Activated CD4-positive, alpha-beta T cell treated with anti-CD3 and anti-CD28 coated beads for 36 hours (primary cell): ENCODE data around the gene CLCN6. TPM values are rescaled to one million over a fixed set of nuclear protein-coding genes. Genes with fewer than 3 reads are reported as not detected.

Source experiments
- ATAC-seq: fragments of 200-7000 bp; cut with Tn5 transposase; one replicate; pipeline ENCODE4 v1.10.0; 2021; ENCODE audit warnings: mild to moderate bottlenecking, moderate library complexity
- CTCF ChIA-PET: fragments of 350-600 bp; sonication (Branson Sonifier 250); formaldehyde crosslinking; loops from one replicate; lab custom pipeline; 2021; ENCODE audit warnings: antibody characterized with exemption; lab: Charles Lee
- POLR2A ChIA-PET: fragments of 350-600 bp; sonication (Branson Sonifier 250); formaldehyde crosslinking; loops from one replicate; lab custom pipeline; 2021; ENCODE audit warnings: antibody characterized with exemption, inconsistent platforms; lab: Charles Lee
- DNase-seq: peaks from one replicate; pipeline ENCODE4 v3.0.0-alpha.2; 2020
- H3K27ac Mint-ChIP-seq: one replicate; pipeline ENCODE4 v1.8.0; 2021; ENCODE audit warnings: mixed read lengths
- H3K27me3 Mint-ChIP-seq: one replicate; pipeline ENCODE4 v1.8.0; 2021; ENCODE audit warnings: mixed read lengths
- H3K36me3 Mint-ChIP-seq: one replicate; pipeline ENCODE4 v1.8.0; 2021; ENCODE audit warnings: low read depth, mixed read lengths
- H3K4me1 Mint-ChIP-seq: one replicate; pipeline ENCODE4 v1.8.0; 2021; ENCODE audit warnings: mixed read lengths
- H3K4me3 Mint-ChIP-seq: one replicate; pipeline ENCODE4 v1.8.0; 2021; ENCODE audit warnings: mild to moderate bottlenecking, moderate library complexity, mixed read lengths
- H3K9me3 Mint-ChIP-seq: one replicate; pipeline ENCODE4 v1.8.0; 2021; ENCODE audit warnings: low read depth, mixed read lengths
- intact Hi-C, 2 experiments: fragments of 100-400 bp; cut with DNase I in 1 of 2; cut with micrococcal nuclease in 1 of 2; formaldehyde crosslinking; loops; one replicate each; pipeline versions ENCODE4 v1.14.2 to v1.15.1; 2022 to 2024; cut with DNase I, micrococcal nuclease
- total RNA-seq, 2 experiments: library from RNA; stranded (reverse); gene quantifications; one replicate each; pipeline ENCODE4 v1.2.3, GENCODE V29; 2021

The CLCN6 gene
- total RNA-seq, 2 experiments from 2014 or later, result 9.4 to 9.5 TPM

DNA sequence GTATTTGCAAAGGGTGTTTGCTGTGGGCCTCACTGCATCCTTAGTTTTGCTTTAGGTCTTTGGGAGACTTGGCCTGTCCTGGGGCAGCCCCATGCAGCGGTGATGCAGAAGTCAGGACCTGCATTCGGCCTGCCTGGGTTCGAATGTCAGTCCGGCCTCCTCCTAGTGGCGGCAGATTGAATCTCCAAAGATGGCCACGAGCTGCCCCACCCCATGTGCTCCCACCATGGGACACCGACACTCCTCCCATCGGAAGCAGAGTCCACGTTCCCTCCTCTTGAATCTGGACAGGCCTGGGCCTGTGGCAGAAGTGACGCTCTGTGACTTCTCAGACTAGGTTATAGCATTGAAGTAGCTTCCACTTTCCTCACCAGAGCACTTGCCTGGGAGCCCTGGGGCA, 69.1 kb downstream of the CLCN6 start:
- ChIA-PET POLR2A (no interaction called here), CTCF (no interaction called here)
- no peaks in the 10 kb centered on the region for H3K36me3 Mint-ChIP-seq
- intact Hi-C loops, result no loop called here
- no peak overlapping the region for H3K4me3 Mint-ChIP-seq
- no peak overlapping the region for H3K27ac Mint-ChIP-seq
- no peaks in the 10 kb centered on the region for H3K4me1 Mint-ChIP-seq
- no peaks in the 10 kb centered on the region for H3K27me3 Mint-ChIP-seq
- DNase-seq, result no peak
- no peak for ATAC-seq
- H3K9me3 Mint-ChIP-seq, result no peaks in the 10 kb centered on the region

DNA sequence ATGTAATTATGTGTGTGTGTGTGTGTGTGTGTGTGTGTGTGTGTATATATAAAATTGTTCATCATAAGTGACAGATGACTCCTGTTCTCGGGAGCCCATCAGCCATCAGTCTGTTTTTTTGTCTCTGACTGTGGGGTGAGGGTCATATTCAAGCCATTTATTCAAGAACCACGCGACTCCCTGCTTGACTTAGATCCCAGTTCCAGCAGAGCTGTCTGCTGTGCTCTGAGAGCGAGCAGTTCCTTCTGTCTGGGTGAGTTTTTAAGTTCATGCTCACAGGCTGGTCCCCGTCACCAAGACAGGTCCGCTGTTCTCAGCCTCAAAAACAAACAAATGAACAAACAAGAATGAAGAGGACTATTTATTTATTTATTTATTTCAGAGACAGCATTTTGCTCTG, 71.1 kb downstream of the CLCN6 start:
- intact Hi-C loops, result no loop called here
- ChIA-PET POLR2A (no interaction called here), CTCF (no interaction called here)
- Mint-ChIP-seq H3K9me3 (no peaks in the 10 kb centered on the region), H3K4me1 (no peaks in the 10 kb centered on the region), H3K4me3 (no peak overlapping the region), H3K27me3 (peaks cover under 1% of the 10 kb centered on the region), H3K36me3 (no peaks in the 10 kb centered on the region), H3K27ac (no peak overlapping the region)
- DNase-seq (no peak), ATAC-seq (no peak)

GRCh38 chr1:11878081-11878890, 72.3 kb downstream of the CLCN6 start:
- CTCF ChIA-PET, result interaction anchor here (0.6 kb wide), 1 partner anchor 304 kb away, joined by 3 read pairs; no protein-coding TSS in a partner anchor
- H3K4me1 Mint-ChIP-seq, result no peaks in the 10 kb centered on the region

GRCh38 chr1:11878891-11879190, 72.8 kb downstream of the CLCN6 start:
- ATAC-seq (no peak), DNase-seq (no peak)
- intact Hi-C loops, result no loop called here
- H3K9me3 Mint-ChIP-seq, result no peaks in the 10 kb centered on the region
- H3K4me3 Mint-ChIP-seq, result no peak overlapping the region
- no peak overlapping the region for H3K27ac Mint-ChIP-seq
- CTCF ChIA-PET, result no interaction called here
- POLR2A ChIA-PET, result no interaction called here
- H3K27me3 Mint-ChIP-seq, result peaks cover 2% of the 10 kb centered on the region
- H3K36me3 Mint-ChIP-seq, result no peaks in the 10 kb centered on the region
- H3K4me1 Mint-ChIP-seq, result no peaks in the 10 kb centered on the region

More at GRCh38 chr1:11878081-11878890, 72.3 kb downstream of the CLCN6 start:
- Mint-ChIP-seq H3K9me3 (no peaks in the 10 kb centered on the region), H3K4me3 (no peak overlapping the region), H3K27me3 (peaks cover 2% of the 10 kb centered on the region), H3K27ac (no peak overlapping the region), H3K36me3 (no peaks in the 10 kb centered on the region)
- POLR2A ChIA-PET, result no interaction called here
- DNase-seq, result no peak
- intact Hi-C loops, result no loop called here
- no peak for ATAC-seq

DNA sequence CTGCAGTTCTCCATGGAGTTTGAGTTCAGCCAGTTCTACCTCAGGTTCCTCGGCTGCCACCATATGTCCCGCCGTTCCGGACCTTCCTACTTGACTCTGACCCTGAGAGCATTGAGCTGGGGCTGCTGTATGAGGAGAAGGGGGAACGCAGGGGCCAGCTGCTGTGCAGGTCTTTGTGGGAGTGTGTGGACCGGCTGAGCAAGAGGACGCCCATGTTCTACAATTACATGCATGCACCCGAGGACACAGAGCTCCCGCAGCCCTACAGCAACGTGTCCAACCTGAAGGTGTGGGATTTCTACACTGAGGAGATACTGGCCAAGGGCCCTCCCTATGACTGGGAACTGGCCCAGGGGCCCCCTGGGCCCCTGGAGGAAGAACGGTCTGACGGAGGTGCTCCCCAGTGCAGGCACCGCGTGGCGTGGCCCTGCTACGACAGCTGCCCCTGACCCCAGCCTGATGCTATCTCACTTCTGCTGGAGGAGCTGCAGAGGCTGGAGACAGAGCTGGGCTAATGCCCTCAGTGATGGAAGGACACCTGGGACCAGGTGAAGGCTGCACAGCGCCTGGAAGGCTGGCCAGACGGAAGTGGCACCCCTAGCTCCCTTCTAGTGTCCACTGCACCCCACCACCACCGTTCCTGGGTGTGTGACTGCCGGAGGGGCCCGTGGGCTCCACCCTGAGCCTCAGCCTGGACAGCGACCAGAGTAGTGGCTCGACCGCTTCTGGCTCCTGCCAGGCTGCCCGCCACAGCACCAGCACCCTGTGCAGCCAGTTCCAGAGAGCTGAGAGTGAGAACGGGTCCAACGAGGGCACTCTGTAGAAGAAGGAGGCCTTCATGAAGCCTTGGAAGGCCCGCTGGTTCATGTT, 73.6 kb downstream of the CLCN6 start:
- CTCF ChIA-PET, result interaction anchor here (1.1 kb wide), 1 partner anchor 12 kb away, joined by 3 read pairs; no protein-coding TSS in a partner anchor
- DNase-seq, result no peak
- intact Hi-C loops, result no loop called here

GRCh38 chr1:11880181-11880575, 74.2 kb downstream of the CLCN6 start:
- Mint-ChIP-seq H3K4me1 (no peaks in the 10 kb centered on the region), H3K27me3 (peaks cover 2% of the 10 kb centered on the region), H3K36me3 (no peaks in the 10 kb centered on the region), H3K9me3 (no peaks in the 10 kb centered on the region), H3K4me3 (no peak overlapping the region), H3K27ac (no peak overlapping the region)
- ATAC-seq (no peak), DNase-seq (no peak)
- CTCF ChIA-PET, result interaction anchor here (0.6 to 1.1 kb wide), 3 partner anchors 12 to 965 kb away, joined by 3 read pairs; no protein-coding TSS in a partner anchor
- POLR2A ChIA-PET, result interaction anchor here (0.7 kb wide), 1 partner anchor 29 kb away, joined by 4 read pairs; no protein-coding TSS in a partner anchor
- intact Hi-C loops, result no loop called here

More for the DNA sequence above, 73.6 kb downstream of the CLCN6 start:
- Mint-ChIP-seq H3K36me3 (no peaks in the 10 kb centered on the region), H3K9me3 (no peaks in the 10 kb centered on the region), H3K4me1 (no peaks in the 10 kb centered on the region), H3K27ac (no peak overlapping the region), H3K4me3 (no peak overlapping the region), H3K27me3 (peaks cover 2% of the 10 kb centered on the region)
- no peak for ATAC-seq
- POLR2A ChIA-PET, result interaction anchor here (0.7 kb wide), 1 partner anchor 30 kb away, joined by 4 read pairs; no protein-coding TSS in a partner anchor

DNA sequence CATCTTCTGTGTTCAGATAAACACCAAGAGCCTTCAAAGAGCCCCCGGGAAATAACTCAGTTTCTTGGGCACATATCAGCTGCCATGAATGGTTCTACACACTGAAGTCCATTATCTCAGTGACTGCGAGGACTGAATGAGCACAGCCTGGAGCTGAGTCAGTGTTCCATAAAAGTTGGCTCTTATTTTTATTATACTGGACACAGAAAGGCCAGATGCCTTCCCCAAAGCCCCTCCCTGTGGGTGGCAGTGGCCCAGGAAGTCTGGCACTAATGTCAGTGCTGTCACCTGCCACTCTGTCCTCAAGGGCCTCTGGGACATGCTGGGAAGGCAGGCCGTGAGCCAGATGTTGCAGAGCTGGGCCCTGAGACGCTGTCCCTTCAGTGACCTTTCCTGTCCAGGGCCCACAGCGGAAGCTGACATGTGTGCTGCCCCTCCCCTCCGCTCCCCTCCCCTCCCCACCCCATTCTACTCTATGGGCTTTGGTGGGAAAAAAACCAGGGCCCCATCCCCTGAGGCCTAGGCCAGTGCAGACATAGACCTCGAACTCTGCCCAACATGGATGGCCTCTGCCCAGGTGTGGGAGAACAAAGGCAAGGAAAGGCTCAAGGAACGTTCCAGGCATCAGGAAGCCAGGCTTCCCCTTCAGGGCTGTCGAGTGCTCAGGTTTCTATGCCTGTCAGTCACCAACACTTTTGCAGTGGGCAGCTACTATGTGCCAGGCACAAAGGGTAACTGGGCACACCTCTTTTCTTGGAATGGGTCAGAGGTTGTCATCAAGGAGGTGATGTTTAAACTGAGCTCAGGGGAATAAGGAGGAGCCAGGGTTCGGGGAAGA, 75.1 kb downstream of the CLCN6 start:
- ChIA-PET CTCF (interaction anchor here (0.6 to 0.7 kb wide), 2 partner anchors 640 to 966 kb away, joined by 3 read pairs; no protein-coding TSS in a partner anchor), POLR2A (interaction anchor here (1.3 kb wide), 1 partner anchor 27 kb away, joined by 5 read pairs; no protein-coding TSS in a partner anchor)
- DNase-seq (no peak), ATAC-seq (no peak)
- H3K27me3 Mint-ChIP-seq, result peaks cover 2% of the 10 kb centered on the region
- no peaks in the 10 kb centered on the region for H3K36me3 Mint-ChIP-seq
- intact Hi-C loops, result no loop called here
- no peaks in the 10 kb centered on the region for H3K4me1 Mint-ChIP-seq
- no peaks in the 10 kb centered on the region for H3K9me3 Mint-ChIP-seq
- H3K4me3 Mint-ChIP-seq, result no peak overlapping the region
- H3K27ac Mint-ChIP-seq, result no peak overlapping the region

DNA sequence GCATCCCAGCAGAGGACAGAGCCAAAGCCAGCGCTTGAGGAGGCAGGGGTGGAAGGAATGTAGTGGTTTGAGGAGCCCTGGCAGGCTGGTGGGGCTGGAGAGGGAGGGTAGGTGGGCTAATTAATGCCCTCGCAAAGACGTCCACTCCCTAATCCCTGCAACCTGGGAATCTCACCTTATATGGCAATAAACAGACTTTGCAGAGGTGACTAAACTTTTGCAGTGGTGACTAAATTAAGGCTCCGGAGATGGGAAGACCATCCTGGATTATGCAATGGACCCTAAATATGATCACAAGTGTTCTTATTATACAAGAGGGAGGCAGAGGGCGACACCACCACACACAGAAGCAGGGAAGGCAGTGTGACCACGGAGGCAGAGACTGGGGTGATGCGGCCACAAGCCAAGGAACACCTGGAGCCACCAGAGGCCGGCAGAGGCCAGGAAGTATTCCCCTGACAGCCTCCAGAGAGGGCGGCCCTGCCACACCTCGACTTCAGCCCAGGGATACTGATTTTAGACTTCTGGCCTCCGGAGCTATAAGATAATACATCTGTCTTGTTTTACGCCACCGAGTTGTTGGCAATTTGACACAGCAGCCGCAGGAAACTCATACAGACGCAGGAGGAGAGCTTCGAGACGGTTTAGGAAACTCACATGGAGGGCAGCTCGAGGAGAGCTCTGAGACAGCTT, 75.9 kb downstream of the CLCN6 start:
- Mint-ChIP-seq H3K4me3 (no peak overlapping the region), H3K36me3 (no peaks in the 10 kb centered on the region), H3K4me1 (no peaks in the 10 kb centered on the region), H3K27me3 (peaks cover 2% of the 10 kb centered on the region), H3K9me3 (no peaks in the 10 kb centered on the region), H3K27ac (no peak overlapping the region)
- ChIA-PET POLR2A (interaction anchor here (1.3 kb wide), 1 partner anchor 27 kb away, joined by 5 read pairs; no protein-coding TSS in a partner anchor), CTCF (interaction anchor here (1.0 kb wide), 1 partner anchor 12 kb away, joined by 3 read pairs; no protein-coding TSS in a partner anchor)
- ATAC-seq (no peak), DNase-seq (no peak)
- intact Hi-C loops, result no loop called here

DNA sequence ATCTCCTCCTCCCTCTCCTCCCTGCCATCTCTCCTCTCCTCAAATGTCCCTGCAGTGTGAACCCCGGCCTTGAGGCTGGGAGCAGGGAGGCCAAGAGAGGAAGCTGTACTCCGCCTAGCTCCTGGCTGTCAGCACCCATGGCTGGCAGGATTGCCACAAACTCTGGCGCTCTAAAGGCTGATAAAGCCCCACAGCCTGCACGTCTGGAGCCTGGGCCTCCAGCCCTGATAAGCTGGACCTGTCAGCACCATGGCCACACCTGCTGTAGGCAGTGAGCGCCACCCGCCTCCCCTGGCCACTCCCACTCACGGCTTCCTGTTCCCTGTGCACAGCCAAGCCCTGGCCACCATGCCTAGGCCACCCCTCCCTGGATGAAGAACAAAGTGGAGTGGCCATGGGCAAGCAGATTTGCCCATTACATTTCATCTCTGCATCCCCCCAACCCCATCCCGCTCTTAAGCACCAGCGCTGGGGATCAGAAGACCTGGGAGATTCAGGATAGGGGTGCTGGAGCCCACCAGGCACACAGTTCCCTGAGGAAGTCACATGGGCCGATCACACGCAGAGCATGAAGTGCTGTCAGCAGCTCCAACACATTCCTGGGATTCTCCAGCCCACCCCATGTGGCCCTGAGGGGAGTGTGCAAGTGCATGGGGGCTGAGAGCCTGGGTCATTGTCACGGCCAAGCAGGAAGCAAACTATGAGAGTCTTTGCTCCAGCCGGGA, 77.0 kb downstream of the CLCN6 start:
- POLR2A ChIA-PET, result interaction anchor here (0.5 kb wide), 1 partner anchor 152 kb away, joined by 4 read pairs; no protein-coding TSS in a partner anchor
- ATAC-seq, result no peak
- no peak for DNase-seq
- Mint-ChIP-seq H3K27me3 (peaks cover 2% of the 10 kb centered on the region), H3K4me3 (no peak overlapping the region), H3K9me3 (no peaks in the 10 kb centered on the region), H3K36me3 (no peaks in the 10 kb centered on the region), H3K27ac (no peak overlapping the region), H3K4me1 (no peaks in the 10 kb centered on the region)
- intact Hi-C loops, result no loop called here
- CTCF ChIA-PET, result interaction anchor here (1.0 kb wide), 1 partner anchor 10 kb away, joined by 3 read pairs; no protein-coding TSS in a partner anchor

DNA sequence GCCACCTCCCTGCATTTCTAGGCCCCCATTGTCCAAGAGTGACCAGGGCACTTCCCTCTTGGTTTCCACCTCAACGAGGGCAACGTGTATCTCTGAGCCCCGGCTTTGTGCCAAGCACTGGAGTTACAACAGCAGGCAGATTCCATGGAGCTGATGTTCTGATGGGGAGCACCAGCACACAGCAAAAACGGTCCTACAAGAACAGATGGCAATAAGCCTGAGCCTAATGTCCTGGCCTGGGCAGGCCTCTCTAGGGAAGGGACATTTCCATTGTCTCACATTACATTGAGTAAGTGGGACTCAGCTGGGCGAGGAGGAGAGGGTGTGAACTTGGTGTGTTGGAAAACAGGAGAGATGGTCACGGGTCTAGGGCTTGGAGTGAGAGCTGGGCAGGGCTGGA, 79.9 kb downstream of the CLCN6 start:
- Mint-ChIP-seq H3K4me1 (no peaks in the 10 kb centered on the region), H3K27me3 (peaks cover 2% of the 10 kb centered on the region), H3K9me3 (no peaks in the 10 kb centered on the region), H3K27ac (no peak overlapping the region), H3K36me3 (no peaks in the 10 kb centered on the region), H3K4me3 (no peak overlapping the region)
- intact Hi-C loops, result no loop called here
- ChIA-PET POLR2A (no interaction called here), CTCF (no interaction called here)
- ATAC-seq (no peak), DNase-seq (no peak)
